OCI-LY3 (cell line): ENCODE data around the gene CUX1.

ENCODE experiments used
- H2AFZ ChIP-seq: fragments of 200-600, 300-600 bp; shearing (Covaris generic); 2 replicates; pipeline ENCODE4 v1.6.0; 2014; ENCODE audit warnings: antibody characterized with exemption, low read depth, low read length
- H3K27ac ChIP-seq: fragments of 200-600, 300-600 bp; sonication (generic); 2 replicates; pipeline ENCODE4 v1.5.1; 2014; ENCODE audit warnings: mild to moderate bottlenecking, low read length, moderate library complexity, mixed read lengths
- H3K27me3 ChIP-seq: fragments of 200-600, 300-600 bp; sonication (generic); 2 replicates; pipeline ENCODE4 v1.6.1; 2014; ENCODE audit warnings: low read depth, low read length, mixed read lengths
- H3K36me3 ChIP-seq: fragments of 200-600, 300-600 bp; sonication (generic); replicated peaks from 2 replicates; pipeline ENCODE3; 2014; ENCODE audit warnings: low read depth, low read length, mixed read lengths
- H3K4me1 ChIP-seq: fragments of 300-600, 200-600 bp; sonication (generic); 2 replicates; pipeline ENCODE4 v1.6.1; 2014; ENCODE audit warnings: low read length, mixed read lengths
- H3K4me2 ChIP-seq: fragments of 200-600, 300-600 bp; sonication (generic); 2 replicates; pipeline ENCODE4 v1.6.1; 2014; ENCODE audit warnings: low read length, mixed read lengths
- H3K4me3 ChIP-seq: fragments of 300-600, 200-600 bp; sonication (generic); 2 replicates; pipeline ENCODE4 v1.5.1; 2014; ENCODE audit warnings: antibody characterized with exemption, mild to moderate bottlenecking, low read length, moderate library complexity
- H3K79me2 ChIP-seq: fragments of 300-600, 200-600 bp; shearing (Covaris generic); 2 replicates; pipeline ENCODE4 v1.6.1; 2014; ENCODE audit warnings: mild to moderate bottlenecking, low read length, mixed read lengths
- H3K9ac ChIP-seq: fragments of 300-600, 200-600 bp; shearing (Covaris generic); 2 replicates; pipeline ENCODE4 v1.6.0; 2014; ENCODE audit warnings: mild to moderate bottlenecking, low read length, moderate library complexity
- H3K9me3 ChIP-seq: fragments of 200-600, 300-600 bp; shearing (Covaris generic); 2 replicates; pipeline ENCODE4 v1.6.1; 2014; ENCODE audit warnings: low read length, mixed read lengths; ENCODE audit not compliant: insufficient read depth
- H4K20me1 ChIP-seq: fragments of 200-600, 300-600 bp; sonication (generic); 2 replicates; pipeline ENCODE4 v1.6.1; 2016; ENCODE audit warnings: low read length, mixed read lengths; ENCODE audit not compliant: insufficient read depth
- CTCF ChIP-seq: fragments of 200-600, 300-600 bp; sonication (generic); IDR thresholded peaks from 2 replicates; pipeline ENCODE4 v1.5.1; 2014; ENCODE audit warnings: antibody characterized with exemption, low read length, low read depth
- EZH2phosphoT487 ChIP-seq: fragments of 200-600 bp; shearing (Covaris generic); IDR thresholded peaks from 2 replicates; pipeline ENCODE4 v1.6.1; 2018; ENCODE audit warnings: antibody characterized with exemption, mixed run types, low read depth

CUX1 gene

GRCh38 chr7:101817471-101818286 is at the start of gene CUX1:
CUX1 (plus strand) TSS chr7:101817626; CDS start chr7:101817640, 14 bp downstream.
- peaks cover 11% of the 10 kb centered on the region for H3K4me1 ChIP-seq

GRCh38 chr7:101768280-101768679 is 49.1 kb upstream of the CUX1 start:
- H3K4me2 ChIP-seq: no peak overlapping the region
- 0 out of 2 replicates have a peak, but pooled peaks cover 4% of the 10 kb centered on the region for H3K27me3 ChIP-seq
- no peaks in the 10 kb centered on the region for H3K36me3 ChIP-seq
- H4K20me1 ChIP-seq: no peaks in the 10 kb centered on the region
- no peak overlapping the region for H3K4me3 ChIP-seq
- H3K27ac ChIP-seq: no peak overlapping the region
- H3K79me2 ChIP-seq: no peaks in the 10 kb centered on the region
- H3K9ac ChIP-seq: no peak overlapping the region
- H3K9me3 ChIP-seq: no peaks in the 10 kb centered on the region
- no peak for TF ChIP-seq CTCF
- no peak for TF ChIP-seq EZH2phosphoT487
- H3K4me1 ChIP-seq: peaks cover 6% of the 10 kb centered on the region
- no peak overlapping the region for H2AFZ ChIP-seq

More at GRCh38 chr7:101817471-101818286, at the start of gene CUX1:
- TF ChIP-seq EZH2phosphoT487 (no peak), CTCF (no peak)
- Histone ChIP-seq H3K27me3 (no peaks in the 10 kb centered on the region), H4K20me1 (peaks cover 44% of the 10 kb centered on the region), H3K4me2 (peak within 1 kb of the TSS; percentile 79), H3K9me3 (no peaks in the 10 kb centered on the region), H3K79me2 (peaks cover 60% of the 10 kb centered on the region), H3K36me3 (peaks cover 8% of the 10 kb centered on the region), H3K4me3 (peak within 1 kb of the TSS; percentile 92), H3K27ac (no peak within 1 kb of the TSS), H3K9ac (peak within 1 kb of the TSS; percentile 73), H2AFZ (no peak within 1 kb of the TSS)

- Histone ChIP-seq H3K4me2 (no peak overlapping the region), H3K27me3 (peaks cover 9% of the 10 kb centered on the region; the same call in 1 of the 2 replicates), H3K27ac (no peak overlapping the region), H4K20me1 (no peaks in the 10 kb centered on the region), H3K9ac (no peak overlapping the region), H2AFZ (no peak overlapping the region), H3K36me3 (no peaks in the 10 kb centered on the region), H3K79me2 (no peaks in the 10 kb centered on the region), H3K4me1 (no peaks in the 10 kb centered on the region), H3K4me3 (no peak overlapping the region), H3K9me3 (no peaks in the 10 kb centered on the region)
- TF ChIP-seq CTCF: no peak
- no peak for TF ChIP-seq EZH2phosphoT487
Observed at GRCh38 chr7:101770466-101770865, 47.0 kb upstream of the CUX1 start.

GRCh38 chr7:101772508-101773211 is 44.8 kb upstream of the CUX1 start:
- H4K20me1 ChIP-seq: no peaks in the 10 kb centered on the region
- TF ChIP-seq EZH2phosphoT487 (no peak), CTCF (no peak)
- no peak overlapping the region for H3K4me3 ChIP-seq
- no peak overlapping the region for H3K9ac ChIP-seq
- no peaks in the 10 kb centered on the region for H3K79me2 ChIP-seq
- H3K4me1 ChIP-seq: no peaks in the 10 kb centered on the region
- no peak overlapping the region for H3K27ac ChIP-seq
- no peaks in the 10 kb centered on the region for H3K9me3 ChIP-seq
- peaks cover 20% of the 10 kb centered on the region; the same call in 1 of the 2 replicates for H3K27me3 ChIP-seq
- H3K36me3 ChIP-seq: no peaks in the 10 kb centered on the region
- H3K4me2 ChIP-seq: no peak overlapping the region
- H2AFZ ChIP-seq: no peak overlapping the region
